Measurements from ENCODE around the gene NEU4.

GRCh38 chr2:241837197-241837965, 28.4 kb downstream of the NEU4 start:
- no peak for TF ChIP-seq POLR2AphosphoS5 (IDR thresholded peaks at IDR 0.05; ENCODE audit: borderline replicate concordance, low read depth, low read length)
- TF ChIP-seq EZH2 (IDR thresholded peaks at IDR 0.05) = no peak

All from SK-N-MC (cell line).